NCI-H2081 (cell line): ENCODE measurements around the gene TMEM120B.
A peak's percentile ranks its signal among the peaks of the same experiment; 100 is the strongest.

Experiments
- DNase-seq, 2 experiments: peaks; one replicate each; lab custom pipeline; 2025; lab: John Stamatoyannopoulos, UW

Gene TMEM120B

GRCh38 chr12:121819212-121819949, 106.8 kb downstream of the TMEM120B start:
- no peak for DNase-seq

GRCh38 chr12:121820056-121820455, 107.5 kb downstream of the TMEM120B start:
- no peak for DNase-seq

GRCh38 chr12:121822393-121823100, 110.0 kb downstream of the TMEM120B start:
- DNase-seq: no peak

- no peak for DNase-seq
These were observed 110.7 kb downstream of the TMEM120B start for GRCh38 chr12:121823101-121823726.

- no peak for DNase-seq
These were observed 111.2 kb downstream of the TMEM120B start for GRCh38 chr12:121823727-121824115.

GRCh38 chr12:121825041-121825523, 112.5 kb downstream of the TMEM120B start:
- DNase-seq: no peak

GRCh38 chr12:121826318-121827150, 114.0 kb downstream of the TMEM120B start:
- DNase-seq: no peak

GRCh38 chr12:121827351-121828099, 115.0 kb downstream of the TMEM120B start:
- no peak for DNase-seq

- DNase-seq: no peak
These were observed 115.8 kb downstream of the TMEM120B start for GRCh38 chr12:121828306-121828705.

- no peak for DNase-seq
These were observed 116.3 kb downstream of the TMEM120B start for GRCh38 chr12:121828826-121829225.

GRCh38 chr12:121829250-121829918, 116.8 kb downstream of the TMEM120B start:
- DNase-seq: peak; percentile 34 to 65

GRCh38 chr12:121830134-121830533, 117.6 kb downstream of the TMEM120B start:
- DNase-seq: no peak

- no peak for DNase-seq
These were observed 118.2 kb downstream of the TMEM120B start for GRCh38 chr12:121830588-121831265.
